NCI-H187 (cell line): ENCODE measurements around the gene ACSF2.
A peak's percentile ranks its signal among the peaks of the same experiment; 100 is the strongest.
"Not testable (repeated sequence)": the region's sequence is repeated elsewhere in the genome, so short reads cannot be mapped to it uniquely, and the experiment has no call there.

Source experiments
- DNase-seq, 2 experiments: peaks; one replicate each; lab custom pipeline; 2025; lab: John Stamatoyannopoulos, UW

The ACSF2 gene

GRCh38 chr17:50412188-50412732 lies 13.8 kb upstream of the ACSF2 start:
- DNase-seq, result no peak

DNA sequence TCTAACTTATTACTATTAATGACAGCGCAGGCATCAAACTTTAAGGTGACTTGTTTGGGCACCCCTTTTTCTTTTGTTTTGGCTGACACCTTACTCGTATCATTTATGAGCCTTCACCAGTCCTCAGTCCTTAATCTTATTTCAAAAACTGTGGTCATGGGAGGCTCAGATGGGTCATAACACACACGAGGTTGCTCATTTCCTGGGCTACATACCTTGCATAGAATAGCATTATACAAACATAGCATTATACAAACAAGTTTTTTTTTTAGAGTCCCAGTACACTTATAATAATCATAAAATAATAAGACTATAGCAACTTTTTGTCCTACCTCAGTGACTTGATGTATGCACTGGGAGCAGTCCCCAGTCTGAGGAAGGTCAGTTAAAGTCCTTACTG lies 11.2 kb upstream of the ACSF2 start:
- DNase-seq, result no peak

GRCh38 chr17:50419577-50419976 lies 6.4 kb upstream of the ACSF2 start:
- DNase-seq, result not testable (repeated sequence)

GRCh38 chr17:50420419-50421112 lies 5.5 kb upstream of the ACSF2 start:
- DNase-seq, result no peak

DNA sequence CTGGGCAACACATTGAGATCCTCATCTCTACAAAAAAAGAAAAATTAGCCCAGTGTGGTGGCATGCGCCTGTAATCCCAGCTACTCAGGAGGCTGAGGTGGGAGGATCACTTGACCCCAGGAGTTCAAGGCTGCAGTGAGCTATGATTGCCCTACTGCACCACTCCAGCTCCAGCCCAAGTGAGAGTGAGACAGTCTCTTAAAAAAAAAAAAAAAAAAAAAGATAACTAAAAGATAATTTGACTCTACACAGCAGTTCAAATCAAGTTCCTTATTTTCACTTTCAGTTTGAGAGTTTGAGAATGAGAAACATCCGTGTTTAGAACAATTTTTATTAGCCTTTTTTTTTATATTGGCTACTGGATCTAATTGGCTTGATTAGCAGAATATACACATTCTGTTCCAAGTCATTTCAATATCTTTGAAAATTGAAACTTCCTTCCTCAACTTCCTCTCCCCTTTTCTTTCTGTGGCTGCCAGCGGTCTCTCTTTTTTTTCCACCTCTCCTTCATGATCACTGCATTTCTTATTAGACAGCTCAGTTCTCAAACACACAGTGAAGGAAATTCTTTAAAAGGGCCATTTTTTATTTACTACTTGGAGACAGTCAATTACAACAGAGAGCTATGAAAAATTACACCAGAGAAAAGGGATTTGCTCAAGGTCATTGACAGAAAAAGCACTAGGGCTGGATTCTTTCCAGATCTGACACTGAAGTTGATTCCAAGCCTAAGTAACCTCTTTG lies 4.5 kb upstream of the ACSF2 start:
- DNase-seq, result no peak

GRCh38 chr17:50422738-50423137 lies 3.3 kb upstream of the ACSF2 start:
- no peak for DNase-seq

GRCh38 chr17:50423553-50424159 lies 2.4 kb upstream of the ACSF2 start:
- DNase-seq, result peak in 1 of 2 experiments; percentile 22

DNA sequence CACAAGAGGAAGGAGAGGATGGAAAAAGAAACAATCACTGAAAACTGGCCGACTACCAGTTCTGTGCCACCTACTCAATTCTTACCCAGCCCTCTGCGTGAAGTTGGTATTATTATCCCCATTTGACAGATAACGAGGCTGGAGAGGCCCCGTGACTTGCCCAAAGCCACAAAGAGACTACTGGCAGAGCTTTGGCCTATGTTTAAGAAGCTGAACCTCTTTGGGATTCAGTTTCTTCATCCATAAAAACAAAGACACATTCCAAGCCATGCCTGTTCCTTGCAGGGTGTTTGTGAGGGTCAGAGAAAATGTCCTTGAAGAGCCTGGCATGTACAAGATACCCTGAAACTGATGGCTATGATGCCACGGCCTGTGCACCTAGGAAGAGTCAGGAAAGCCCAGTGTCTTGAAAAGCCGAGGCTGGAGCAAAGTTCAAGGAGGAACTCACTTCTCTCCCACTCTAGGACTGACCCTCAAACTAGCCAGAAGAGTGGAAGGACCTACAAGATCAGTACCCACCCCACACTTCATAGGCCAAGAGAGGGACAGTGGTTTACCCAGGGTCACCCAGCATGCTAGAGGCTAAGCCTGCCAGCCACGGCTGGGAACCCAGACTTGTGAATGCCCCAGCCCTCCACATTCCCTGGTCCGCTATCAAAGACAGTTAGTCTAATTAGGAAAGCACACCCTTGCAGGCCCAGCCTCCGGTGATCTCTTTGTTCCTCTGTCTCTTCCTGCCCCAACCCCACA lies 1.6 kb upstream of the ACSF2 start:
- DNase-seq, result no peak

DNA sequence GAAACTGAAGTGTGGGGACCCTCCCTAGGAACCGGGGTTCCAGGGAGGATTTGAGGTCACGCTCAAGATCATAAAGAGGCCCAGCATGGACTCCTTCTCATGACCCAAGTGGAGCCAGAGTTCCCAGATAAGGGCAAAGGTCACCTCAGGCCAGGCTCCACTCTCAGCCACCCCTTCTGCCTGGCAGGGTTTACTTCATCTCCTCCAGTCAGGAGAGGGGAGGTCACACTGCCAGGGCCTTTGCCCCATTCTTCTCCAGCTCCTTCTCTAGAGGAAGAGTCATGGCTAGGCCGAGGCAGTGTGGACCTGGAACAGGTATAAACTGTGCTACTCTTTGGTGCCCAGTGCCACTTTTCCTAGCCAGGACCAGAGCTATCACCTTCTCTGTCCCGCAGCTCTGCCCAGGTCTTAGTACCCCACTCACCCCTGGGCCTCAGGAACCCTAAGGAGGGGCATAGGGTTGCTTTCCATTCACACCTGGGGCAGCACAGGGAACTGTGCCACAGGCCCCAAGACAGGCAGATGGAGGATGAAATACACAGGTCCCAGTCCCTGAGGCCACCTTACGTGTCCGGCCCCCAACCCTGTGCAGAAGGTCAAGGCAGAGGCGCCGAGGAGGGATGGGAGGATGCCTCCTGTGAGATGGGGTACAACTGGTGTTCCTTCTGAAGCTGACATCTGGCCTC lies 879 bp upstream of the ACSF2 start:
- no peak for DNase-seq

DNA sequence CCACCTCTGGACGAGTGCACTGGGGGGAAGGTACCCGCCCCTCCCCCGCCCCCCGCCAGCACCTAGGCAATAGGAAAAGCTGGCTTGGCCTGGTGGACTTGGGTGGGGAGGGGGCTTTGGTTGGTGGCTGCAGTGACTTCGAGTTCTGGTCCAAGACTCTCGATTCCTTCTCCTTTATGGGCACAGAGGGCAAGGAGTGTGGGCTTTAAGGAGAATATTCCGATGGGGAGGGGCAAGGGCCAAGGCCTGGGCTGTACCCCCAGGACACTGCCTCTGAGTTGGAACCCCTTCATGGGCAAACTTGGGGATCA lies 409 bp downstream of the ACSF2 start:
- no peak for DNase-seq

DNA sequence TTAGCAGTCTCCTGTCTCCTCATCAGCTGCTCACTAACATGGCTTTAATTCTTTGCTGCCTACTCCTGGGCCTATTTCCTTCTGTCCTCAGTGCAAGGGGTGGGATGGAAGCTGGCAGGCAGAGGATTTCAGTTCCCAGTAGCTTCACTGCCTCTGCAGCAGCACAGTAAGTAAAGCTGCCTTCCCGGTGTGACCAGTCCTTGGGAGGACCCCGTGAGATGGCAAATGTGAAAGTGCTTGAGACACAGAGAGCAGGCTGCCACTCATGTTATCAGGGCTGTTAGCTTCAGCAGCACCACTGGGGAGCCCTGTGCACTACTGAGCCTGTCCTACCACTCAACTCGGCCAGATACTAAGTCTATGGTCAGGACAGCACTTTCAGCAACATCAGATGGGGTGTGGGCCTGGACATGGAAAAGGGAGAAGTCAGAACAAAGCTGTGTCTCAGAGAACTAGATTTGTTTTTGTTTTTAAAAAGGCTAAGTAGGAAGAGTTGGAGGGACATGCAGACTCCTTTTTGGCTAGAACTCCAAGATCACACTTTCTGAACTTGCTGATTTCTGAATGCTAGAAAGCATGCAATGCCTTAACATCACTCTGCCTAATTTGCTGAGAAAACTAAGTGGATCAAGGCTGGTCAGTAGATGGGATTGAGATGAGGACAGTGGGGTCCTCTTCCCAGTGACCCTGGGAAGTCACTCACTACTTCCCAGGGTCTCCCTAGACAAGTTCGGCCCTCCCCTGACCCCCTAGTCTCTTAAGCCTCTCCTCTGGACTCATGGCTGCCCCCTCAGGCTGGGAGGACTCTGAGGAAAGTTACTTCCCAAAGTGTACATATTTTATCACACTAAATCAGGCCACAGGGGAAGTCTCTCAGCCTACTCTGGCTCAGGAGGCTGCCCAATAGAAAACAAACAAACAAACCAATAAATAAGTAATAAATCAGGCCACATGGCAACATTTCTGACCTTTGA lies 1.1 kb downstream of the ACSF2 start:
- DNase-seq, result no peak

DNA sequence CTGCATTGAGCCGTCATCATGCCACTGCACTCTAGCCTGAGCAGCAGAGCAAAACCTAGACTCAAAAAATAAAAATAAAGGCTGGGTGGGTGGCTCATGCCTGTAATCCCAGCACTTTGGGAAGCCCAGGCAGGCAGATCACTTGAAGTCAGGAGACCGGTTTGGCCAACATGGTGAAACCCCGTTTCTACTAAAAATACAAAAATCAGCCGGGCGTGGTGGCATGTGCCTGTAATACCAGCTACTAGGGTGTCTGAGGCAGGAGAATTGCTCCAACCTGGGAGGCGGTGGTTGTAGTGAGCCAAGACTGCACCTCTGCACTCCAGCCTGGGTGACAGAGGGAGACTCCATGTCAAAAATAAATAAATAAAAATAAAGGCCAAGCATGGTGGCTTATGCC lies 2.1 kb downstream of the ACSF2 start:
- DNase-seq, result not testable (repeated sequence)

GRCh38 chr17:50428831-50429424 lies 2.9 kb downstream of the ACSF2 start:
- no peak for DNase-seq

DNA sequence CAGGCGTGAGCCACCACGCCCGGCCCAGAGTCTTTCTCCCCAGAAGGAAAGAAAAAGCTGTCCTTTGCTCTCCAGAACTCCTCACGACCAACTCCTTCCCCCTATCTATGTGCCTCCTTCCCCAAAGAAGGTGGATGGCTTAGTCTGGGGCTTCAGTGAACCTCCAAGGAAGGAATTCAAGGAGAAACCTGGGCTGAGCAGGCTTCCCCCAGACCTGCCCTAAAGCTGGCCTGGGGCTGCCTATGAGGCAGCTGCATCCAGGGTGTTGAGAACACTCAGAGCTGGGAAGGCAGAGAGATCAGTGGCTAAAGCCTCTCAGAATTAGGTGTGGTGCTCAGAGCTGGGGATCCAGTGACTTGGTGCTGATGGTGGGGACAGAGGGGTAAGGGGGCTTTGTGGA lies 3.8 kb downstream of the ACSF2 start:
- no peak for DNase-seq

DNA sequence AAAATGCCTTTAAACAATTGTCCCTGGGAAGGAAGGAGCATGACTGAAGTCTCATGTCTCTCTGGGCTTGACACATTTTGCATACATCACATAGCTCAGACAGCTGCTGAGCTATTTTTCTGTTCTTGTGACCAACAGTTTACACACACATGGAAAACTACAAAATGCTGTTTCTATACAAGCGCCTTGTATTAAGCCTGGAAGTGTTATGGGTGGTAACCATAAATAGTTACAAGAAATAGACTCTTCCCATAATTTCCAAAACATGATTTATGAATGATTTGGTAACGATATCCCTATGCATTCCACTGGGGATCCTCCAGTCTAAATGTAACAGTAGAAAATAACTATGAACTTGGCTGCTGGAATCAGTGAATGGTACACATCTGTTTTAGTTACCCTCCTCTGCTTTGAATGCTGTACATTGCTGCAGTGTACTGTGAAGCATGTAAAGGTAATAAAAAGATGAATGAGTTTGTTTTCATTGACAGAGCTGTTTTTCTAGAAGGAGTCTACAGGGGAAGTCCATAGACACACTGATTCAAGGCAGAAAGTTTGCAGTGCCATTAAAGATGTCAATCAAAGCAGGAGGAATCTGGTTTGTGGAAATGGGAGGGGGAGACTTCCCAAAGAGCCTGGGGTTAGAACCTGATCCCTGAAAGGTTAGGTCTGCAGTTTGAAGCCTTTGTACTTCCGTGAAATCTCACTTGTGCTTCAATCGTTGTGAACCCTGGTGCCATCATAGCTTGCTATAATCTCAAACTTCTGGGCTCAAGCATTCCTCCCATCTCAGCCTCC lies 5.0 kb downstream of the ACSF2 start:
- no peak for DNase-seq

DNA sequence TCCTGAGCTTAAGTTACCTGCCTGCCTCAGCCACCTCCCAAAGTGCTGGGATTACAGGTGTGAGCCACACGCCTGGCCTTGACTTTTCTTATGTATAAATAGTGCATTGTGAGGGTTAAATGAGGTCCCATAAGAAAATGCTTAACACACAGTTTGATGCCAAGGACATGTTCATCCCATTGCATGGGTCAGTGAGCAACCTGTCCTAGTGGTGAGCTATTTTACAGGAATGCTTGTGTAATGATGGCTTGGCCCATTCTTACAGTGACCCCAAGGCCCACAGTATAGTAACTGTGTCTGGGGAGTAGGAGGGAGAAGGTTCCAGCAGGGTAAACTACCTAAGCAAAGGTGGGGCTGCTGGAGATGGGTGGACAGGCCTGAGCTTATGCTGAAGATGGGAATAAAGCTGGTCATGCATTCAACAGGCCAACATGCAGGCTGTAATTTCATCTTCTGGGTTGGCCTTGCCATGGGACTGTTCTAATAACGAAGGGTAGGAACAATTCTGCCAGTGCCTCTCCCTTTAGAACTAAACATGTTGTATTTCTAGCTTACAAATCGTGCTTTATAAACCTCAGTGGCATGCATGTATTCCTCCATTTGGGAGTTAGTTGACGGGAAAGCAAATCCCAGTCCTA lies 6.2 kb downstream of the ACSF2 start:
- no peak for DNase-seq

- DNase-seq, result no peak
These were observed 11.4 kb downstream of the ACSF2 start for GRCh38 chr17:50437409-50437808.

DNA sequence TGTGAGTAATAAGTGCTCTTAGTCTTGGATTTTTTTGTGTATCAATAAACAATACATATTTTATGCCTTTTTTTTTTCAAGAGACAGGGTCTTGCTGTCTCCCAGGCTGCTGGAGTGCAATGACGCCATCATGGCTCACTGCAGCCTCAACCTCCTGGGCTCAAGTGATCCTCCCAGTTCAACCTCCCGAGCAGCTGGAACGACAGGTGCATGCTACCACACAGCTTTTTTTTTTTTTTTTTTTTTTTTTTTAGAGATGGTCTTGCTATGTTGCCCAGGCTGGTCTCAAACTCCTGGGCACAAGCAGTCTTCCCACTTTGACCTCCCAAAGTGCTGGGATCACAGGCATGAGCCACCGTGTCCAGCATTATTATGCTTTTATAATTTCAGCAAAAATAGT lies 13.0 kb downstream of the ACSF2 start:
- no peak for DNase-seq
